ENCODE data around the gene ZMYND15.

GRCh38 chr17:4710693-4711634, 28.7 kb upstream of the ZMYND15 start:
- TF ChIP-seq CTCF (IDR thresholded peaks at IDR 0.05; ENCODE audit: extremely low read depth in 1 of 2, insufficient read depth in 1 of 2, low read depth in 1 of 2, low read length in 2 of 2) = no peak
- TF ChIP-seq POLR2A (IDR thresholded peaks at IDR 0.05; ENCODE audit: low read depth, low read length) = no peak
- TF ChIP-seq POLR2AphosphoS5 (IDR thresholded peaks at IDR 0.05; ENCODE audit: insufficient read depth, low read depth, low read length) = no peak
- no peak for TF ChIP-seq GATA2 (IDR thresholded peaks at IDR 0.05; ENCODE audit: insufficient read depth, insufficient read length, low read depth, low read length)
- TF ChIP-seq MAX (IDR thresholded peaks at IDR 0.05; ENCODE audit: insufficient read depth, insufficient read length) = no peak
- TF ChIP-seq FOS (IDR thresholded peaks at IDR 0.05; ENCODE audit: borderline replicate concordance, insufficient read depth, low read length) = no peak
- TF ChIP-seq MYC (IDR thresholded peaks at IDR 0.05; ENCODE audit: low read depth, low read length) = no peak
- no peak for TF ChIP-seq EZH2 (IDR thresholded peaks at IDR 0.05; ENCODE audit: borderline replicate concordance, low read depth, low read length, severe bottlenecking)
- TF ChIP-seq JUN (IDR thresholded peaks at IDR 0.05; ENCODE audit: borderline replicate concordance, insufficient read depth, insufficient read length, low read depth) = no peak
